ENCODE results near the gene TMCO2.

TMCO2 gene

GRCh38 chr1:40245686-40246085 is 2.1 kb upstream of the TMCO2 start:
- no peak overlapping the region for H3K4me3 Mint-ChIP-seq
- no peak for ATAC-seq
- H3K27ac Mint-ChIP-seq: no peak overlapping the region
- peaks cover 14% of the 10 kb centered on the region for H3K4me1 Mint-ChIP-seq
- H3K27me3 Mint-ChIP-seq: peaks cover 13% of the 10 kb centered on the region
- no peaks in the 10 kb centered on the region for H3K9me3 Mint-ChIP-seq
- H3K36me3 Mint-ChIP-seq: no peaks in the 10 kb centered on the region

GRCh38 chr1:40248412-40248811 is 675 bp downstream of the TMCO2 start:
- no peak overlapping the region for H3K4me3 Mint-ChIP-seq
- H3K36me3 Mint-ChIP-seq: no peaks in the 10 kb centered on the region
- peaks cover 7% of the 10 kb centered on the region for H3K4me1 Mint-ChIP-seq
- H3K9me3 Mint-ChIP-seq: no peaks in the 10 kb centered on the region
- no peak overlapping the region for H3K27ac Mint-ChIP-seq
- no peak for ATAC-seq
- H3K27me3 Mint-ChIP-seq: peaks cover 13% of the 10 kb centered on the region

DNA sequence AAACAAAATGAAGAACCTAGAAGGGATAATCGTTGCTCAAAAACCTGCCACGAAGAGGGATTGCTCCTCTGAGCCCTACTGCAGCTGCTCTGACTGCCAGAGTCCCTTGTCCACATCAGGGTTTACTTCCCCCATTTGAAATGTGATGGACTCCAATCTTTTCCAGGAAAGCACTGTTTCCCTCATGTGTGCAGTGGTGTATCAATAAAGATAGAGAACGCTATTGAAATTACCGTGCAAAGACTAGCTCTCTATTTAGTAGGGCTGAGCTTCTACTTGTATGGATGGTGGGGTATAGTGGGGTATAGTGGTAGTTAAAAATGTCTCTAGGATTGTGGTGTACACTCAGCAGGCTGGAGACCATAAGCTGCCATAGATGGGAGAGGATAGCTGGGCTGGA is 3.7 kb downstream of the TMCO2 start:
- no peak overlapping the region for H3K27ac Mint-ChIP-seq
- H3K4me3 Mint-ChIP-seq: no peak overlapping the region
- H3K4me1 Mint-ChIP-seq: peaks cover 10% of the 10 kb centered on the region
- H3K36me3 Mint-ChIP-seq: peaks cover 9% of the 10 kb centered on the region
- H3K27me3 Mint-ChIP-seq: no peaks in the 10 kb centered on the region
- ATAC-seq: no peak
- H3K9me3 Mint-ChIP-seq: no peaks in the 10 kb centered on the region

DNA sequence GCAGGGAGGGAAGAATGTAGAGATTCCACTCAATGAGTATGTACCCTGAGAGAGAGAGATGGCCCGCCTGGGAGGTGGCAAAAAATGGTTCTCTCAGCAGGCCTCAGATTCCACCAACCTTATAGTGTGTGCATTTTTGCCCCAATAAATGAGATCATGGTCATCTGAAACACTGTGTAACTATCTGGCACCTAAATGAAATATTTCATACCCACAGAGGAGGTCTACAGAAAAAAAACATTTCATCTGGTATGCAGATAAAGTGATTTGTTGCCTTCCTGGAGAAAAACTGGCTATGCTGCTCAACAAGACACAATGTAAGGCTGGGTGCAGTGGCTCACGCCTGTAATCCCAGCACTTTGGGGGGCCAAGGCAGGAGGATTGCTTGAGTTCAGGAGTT is 4.9 kb downstream of the TMCO2 start:
- Mint-ChIP-seq H3K27ac (no peak overlapping the region), H3K9me3 (no peaks in the 10 kb centered on the region)
- no peak for ATAC-seq

DNA sequence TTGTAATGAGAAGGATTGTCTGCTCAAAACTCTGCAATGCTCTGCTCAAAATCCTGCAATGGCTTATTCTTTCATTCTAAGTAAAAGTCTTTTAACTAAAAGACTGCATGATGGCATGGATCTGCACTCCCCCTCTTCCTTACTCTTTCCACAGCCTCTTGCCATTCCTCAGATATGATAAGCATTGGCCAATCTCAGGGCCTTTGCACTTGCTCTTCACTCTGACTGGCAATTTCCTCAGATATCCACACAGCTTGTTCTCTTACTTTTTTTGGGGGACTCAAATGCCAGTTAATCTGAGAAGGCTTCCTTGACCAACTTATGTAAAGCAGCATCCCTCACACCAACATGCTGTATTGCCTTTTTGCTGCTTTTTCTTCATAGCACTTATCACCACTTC is 7.5 kb downstream of the TMCO2 start:
- peaks cover 10% of the 10 kb centered on the region for H3K4me1 Mint-ChIP-seq

More for the DNA sequence above, 4.9 kb downstream of the TMCO2 start:
- H3K36me3 Mint-ChIP-seq: peaks cover 9% of the 10 kb centered on the region
- peaks cover 10% of the 10 kb centered on the region for H3K4me1 Mint-ChIP-seq
- no peaks in the 10 kb centered on the region for H3K27me3 Mint-ChIP-seq
- H3K4me3 Mint-ChIP-seq: no peak overlapping the region

GRCh38 chr1:40256401-40257084 is 8.8 kb downstream of the TMCO2 start:
- Mint-ChIP-seq H3K4me3 (peak overlapping the region; percentile 96), H3K27me3 (no peaks in the 10 kb centered on the region), H3K27ac (peak overlapping the region; percentile 96), H3K4me1 (peaks cover 10% of the 10 kb centered on the region), H3K9me3 (no peaks in the 10 kb centered on the region), H3K36me3 (peaks cover 24% of the 10 kb centered on the region)
- ATAC-seq: no peak

More for the DNA sequence above, 7.5 kb downstream of the TMCO2 start:
- Mint-ChIP-seq H3K27me3 (no peaks in the 10 kb centered on the region), H3K36me3 (peaks cover 11% of the 10 kb centered on the region), H3K27ac (no peak overlapping the region), H3K4me3 (no peak overlapping the region), H3K9me3 (no peaks in the 10 kb centered on the region)
- no peak for ATAC-seq

DNA sequence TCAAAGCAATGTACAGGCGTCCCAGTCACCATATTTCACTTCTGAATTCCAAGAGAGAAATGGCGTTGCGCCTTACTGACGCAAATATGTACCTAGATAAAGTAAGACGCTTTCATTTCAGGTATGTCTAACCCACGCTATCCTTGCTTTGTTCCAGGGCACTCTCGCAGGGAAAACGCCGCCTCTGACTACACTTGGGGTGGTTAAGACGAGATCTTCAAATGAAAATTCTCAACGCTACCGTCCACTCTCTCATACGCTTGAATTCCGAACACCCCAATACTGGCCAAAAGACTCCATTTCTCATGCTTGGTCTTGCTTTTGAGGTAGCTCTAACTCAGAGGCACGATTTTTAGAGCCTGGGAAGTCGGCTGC is 9.6 kb downstream of the TMCO2 start:
- H3K36me3 Mint-ChIP-seq: peaks cover 31% of the 10 kb centered on the region
- peaks cover 10% of the 10 kb centered on the region for H3K4me1 Mint-ChIP-seq
- peak overlapping the region; percentile 96 for H3K4me3 Mint-ChIP-seq
- peak overlapping the region; percentile 96 for H3K27ac Mint-ChIP-seq
- H3K9me3 Mint-ChIP-seq: no peaks in the 10 kb centered on the region
- ATAC-seq: peak; percentile 11
- H3K27me3 Mint-ChIP-seq: no peaks in the 10 kb centered on the region

GRCh38 chr1:40257688-40258444 is 10.1 kb downstream of the TMCO2 start, which contains the start of gene ZMPSTE24:
Gene ZMPSTE24, plus strand, starts transcription at chr1:40258236. Its CDS starts 36 bp downstream, at chr1:40258272.
- Mint-ChIP-seq H3K27ac (peak within 1 kb of the TSS; percentile 96), H3K36me3 (peaks cover 37% of the 10 kb centered on the region), H3K9me3 (no peaks in the 10 kb centered on the region), H3K27me3 (no peaks in the 10 kb centered on the region), H3K4me3 (peak within 1 kb of the TSS; percentile 96), H3K4me1 (peaks cover 15% of the 10 kb centered on the region)
- ATAC-seq: peak; percentile 99

DNA sequence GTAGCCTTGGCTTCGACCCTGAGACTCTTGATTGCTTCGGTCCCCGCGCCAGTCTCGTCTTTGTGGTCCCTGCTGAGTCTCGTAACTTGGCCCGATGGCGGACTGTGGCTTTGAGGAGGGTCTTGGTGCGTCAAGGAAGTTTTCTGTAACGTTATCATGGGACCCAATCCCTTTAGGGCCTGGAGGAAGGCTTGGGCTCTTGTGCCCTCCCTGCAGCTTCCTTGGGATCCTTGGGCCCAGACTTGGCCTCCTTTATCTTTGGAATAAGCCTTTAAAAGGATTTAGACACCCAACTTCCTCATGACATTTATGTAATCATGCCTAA is 10.7 kb downstream of the TMCO2 start:
- no peak for ATAC-seq
- Mint-ChIP-seq H3K36me3 (peaks cover 42% of the 10 kb centered on the region), H3K27me3 (no peaks in the 10 kb centered on the region), H3K4me3 (peak overlapping the region; percentile 96), H3K9me3 (no peaks in the 10 kb centered on the region), H3K27ac (peak overlapping the region; percentile 96), H3K4me1 (peaks cover 20% of the 10 kb centered on the region)

- no peaks in the 10 kb centered on the region for H3K27me3 Mint-ChIP-seq
- peak; percentile 34 for ATAC-seq
- H3K9me3 Mint-ChIP-seq: no peaks in the 10 kb centered on the region
- H3K4me1 Mint-ChIP-seq: peaks cover 10% of the 10 kb centered on the region
- no peak overlapping the region for H3K4me3 Mint-ChIP-seq
- no peak overlapping the region for H3K27ac Mint-ChIP-seq
- peaks cover 38% of the 10 kb centered on the region for H3K36me3 Mint-ChIP-seq
Observed at GRCh38 chr1:40264354-40264781, 16.6 kb downstream of the TMCO2 start.

- Mint-ChIP-seq H3K4me3 (no peak overlapping the region), H3K27ac (no peak overlapping the region), H3K9me3 (no peaks in the 10 kb centered on the region), H3K4me1 (peaks cover 10% of the 10 kb centered on the region), H3K36me3 (peaks cover 41% of the 10 kb centered on the region), H3K27me3 (no peaks in the 10 kb centered on the region)
- ATAC-seq: no peak
Observed at GRCh38 chr1:40265298-40265697, 17.6 kb downstream of the TMCO2 start.

- Mint-ChIP-seq H3K4me3 (no peak overlapping the region), H3K9me3 (no peaks in the 10 kb centered on the region), H3K27me3 (no peaks in the 10 kb centered on the region), H3K4me1 (peaks cover 10% of the 10 kb centered on the region), H3K27ac (no peak overlapping the region), H3K36me3 (peaks cover 41% of the 10 kb centered on the region)
- ATAC-seq: no peak
Observed at GRCh38 chr1:40265919-40266318, 18.2 kb downstream of the TMCO2 start.

DNA sequence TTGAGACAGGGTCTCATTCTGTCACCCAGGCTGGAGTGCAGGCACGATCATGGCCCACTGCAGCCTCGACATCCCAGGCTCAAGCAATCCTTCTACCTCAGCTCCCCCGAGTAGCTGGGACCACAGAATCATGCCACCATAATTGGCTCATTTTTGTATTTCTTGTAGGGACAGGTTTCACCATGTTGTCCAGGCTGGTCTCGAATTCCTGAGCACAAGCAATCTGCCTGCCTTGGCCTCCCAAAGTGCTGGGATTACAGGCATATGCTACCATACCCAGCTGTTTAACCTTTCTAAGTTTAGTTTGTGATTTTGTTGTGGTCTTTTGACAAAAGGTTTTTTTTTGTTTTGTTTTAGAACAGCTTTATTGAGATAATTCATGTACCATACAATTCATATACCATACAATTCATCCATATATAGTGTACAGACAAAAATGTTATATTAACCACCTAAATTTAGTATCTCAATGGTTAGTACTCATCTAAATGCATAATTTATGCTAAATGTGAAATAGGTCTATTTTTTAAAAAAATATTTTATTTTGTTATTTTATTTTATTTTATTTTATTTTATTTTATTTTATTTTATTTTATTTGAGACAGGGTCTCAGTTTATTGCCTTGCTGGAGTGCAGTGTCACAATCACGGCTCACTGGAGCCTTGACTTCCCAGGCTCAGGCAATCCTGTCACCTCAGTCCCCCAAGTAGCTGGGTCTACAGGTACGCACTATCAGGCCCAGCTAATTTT is 19.2 kb downstream of the TMCO2 start:
- Mint-ChIP-seq H3K36me3 (peaks cover 33% of the 10 kb centered on the region), H3K9me3 (no peaks in the 10 kb centered on the region), H3K4me1 (peaks cover 10% of the 10 kb centered on the region), H3K27me3 (no peaks in the 10 kb centered on the region), H3K4me3 (no peak overlapping the region), H3K27ac (no peak overlapping the region)
- ATAC-seq: no peak

GRCh38 chr1:40267767-40268187 is 20.0 kb downstream of the TMCO2 start:
- Mint-ChIP-seq H3K36me3 (peaks cover 33% of the 10 kb centered on the region), H3K27me3 (no peaks in the 10 kb centered on the region), H3K9me3 (no peaks in the 10 kb centered on the region), H3K4me1 (peaks cover 13% of the 10 kb centered on the region), H3K27ac (no peak overlapping the region), H3K4me3 (no peak overlapping the region)
- no peak for ATAC-seq

GRCh38 chr1:40268211-40268610 is 20.5 kb downstream of the TMCO2 start:
- Mint-ChIP-seq H3K4me3 (no peak overlapping the region), H3K36me3 (peaks cover 33% of the 10 kb centered on the region), H3K9me3 (no peaks in the 10 kb centered on the region), H3K27me3 (no peaks in the 10 kb centered on the region), H3K4me1 (peaks cover 11% of the 10 kb centered on the region), H3K27ac (no peak overlapping the region)
- ATAC-seq: no peak
